Natural killer cell (primary cell): ENCODE results near the gene BRD3OS. TPM values are rescaled to one million over a fixed set of nuclear protein-coding genes. Genes with fewer than 3 reads are reported as not detected.

Experiments
- ATAC-seq, 3 donors: fragments of 150-1000 bp in 2 of 3; fragments of 200-7000 bp in 1 of 3; cut with Tn5 transposase; 1 replicate in 1 of 3; 2 replicates in 2 of 3; pipeline ENCODE4 v1.10.0; 2021; ENCODE audit warnings: mild to moderate bottlenecking in 2 of 3, moderate library complexity in 2 of 3
- DNase-seq, 2 donors: peaks; one replicate each; pipeline versions ENCODE4 v3.0.0 to v3.0.0-alpha.2; 2013 to 2021; ENCODE audit warnings: mixed read lengths in 1 of 2
- H3K27ac ChIP-seq: one replicate; pipeline ENCODE4 v1.5.1; 2013; ENCODE audit warnings: mild to moderate bottlenecking, low read length
- H3K27me3 ChIP-seq: one replicate; pipeline ENCODE4 v1.6.1; 2013; ENCODE audit warnings: low read length; ENCODE audit not compliant: control insufficient read depth, insufficient read depth
- H3K36me3 ChIP-seq: one replicate; pipeline ENCODE4 v1.6.1; 2013; ENCODE audit warnings: low read length; ENCODE audit not compliant: control insufficient read depth, insufficient read depth
- H3K4me1 ChIP-seq: one replicate; pipeline ENCODE4 v1.6.1; 2013; ENCODE audit warnings: low read length; ENCODE audit not compliant: control insufficient read depth, insufficient read depth
- H3K4me3 ChIP-seq: one replicate; pipeline ENCODE4 v1.5.1; 2013; ENCODE audit warnings: low read length
- H3K9me3 ChIP-seq: one replicate; pipeline ENCODE4 v1.6.1; 2013; ENCODE audit warnings: low read length; ENCODE audit not compliant: control insufficient read depth, insufficient read depth
- H3K27ac Mint-ChIP-seq, 2 donors: one replicate each; pipeline ENCODE4 v1.8.0; 2022; ENCODE audit warnings: mild to moderate bottlenecking in 2 of 2, mixed read lengths in 2 of 2, moderate library complexity in 1 of 2
- H3K27me3 Mint-ChIP-seq, 2 donors: one replicate each; pipeline ENCODE4 v1.8.0; 2022; ENCODE audit warnings: low read depth in 2 of 2, mixed read lengths in 2 of 2
- H3K36me3 Mint-ChIP-seq: one replicate; pipeline ENCODE4 v1.8.0; 2022; ENCODE audit warnings: mixed read lengths
- H3K4me1 Mint-ChIP-seq, 2 donors: one replicate each; pipeline ENCODE4 v1.8.0; 2022; ENCODE audit warnings: mixed read lengths in 2 of 2
- H3K4me3 Mint-ChIP-seq: one replicate; pipeline ENCODE4 v1.8.0; 2022; ENCODE audit warnings: mild to moderate bottlenecking, moderate library complexity, mixed read lengths
- H3K9me3 Mint-ChIP-seq, 2 donors: one replicate each; pipeline ENCODE4 v1.8.0; 2022; ENCODE audit warnings: mixed read lengths in 2 of 2
- WGBS: methylation state at CpG from one replicate; pipeline ENCODE4 v1.1.7; 2013; ENCODE audit warnings: missing lambda C conversion rate; ENCODE audit not compliant: insufficient coverage; 5-methylcytosine and 5-hydroxymethylcytosine counted together
- intact Hi-C: fragments of 100-400 bp; cut with micrococcal nuclease; formaldehyde crosslinking; loops from one replicate; pipeline ENCODE4 v1.14.2; 2022
- total RNA-seq, 4 donors: library from RNA; stranded (reverse); fragments of 120-200 nt in 1 of 4; gene quantifications; one replicate each; pipeline versions ENCODE4 v1.2.3 to v1.2.4, GENCODE V29; 2013 to 2022
- TF ChIP-seq, protein P1 (sequence below): fragments of 200-600 bp; IDR thresholded peaks from one replicate; pipeline ENCODE4 v1.8.0; 2022; ENCODE audit warnings: antibody characterized with exemption

BRD3OS gene
- total RNA-seq, 3 donors from 2014 or later (not counting 1 experiment from before 2014, with no cell fraction given), result 5.5 to 6.8 (median 6.5) TPM

DNA sequence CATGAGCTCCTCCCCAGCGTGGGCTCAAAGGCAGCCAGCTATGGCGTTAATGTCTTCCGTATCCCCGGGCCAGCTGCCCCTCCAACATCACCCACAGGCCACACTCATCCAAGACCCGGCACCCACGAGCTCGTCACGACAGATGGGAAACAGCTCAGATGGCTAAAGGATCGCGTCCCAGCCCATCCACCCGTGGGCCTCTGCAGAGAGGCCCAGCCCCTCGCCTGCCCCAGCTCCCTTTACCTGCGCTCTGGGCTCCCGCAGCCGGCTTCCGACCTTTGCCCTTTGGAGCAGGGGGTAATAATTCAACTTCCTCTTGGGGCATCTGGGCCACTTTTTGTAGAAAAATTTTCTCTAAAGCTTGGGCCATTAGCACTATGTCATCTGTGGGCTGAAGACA lies 26.0 kb downstream of the BRD3OS start:
- peaks cover 7% of the 10 kb centered on the region for H3K36me3 Mint-ChIP-seq
- no peak for ATAC-seq
- Histone ChIP-seq H3K4me1 (peaks cover 8% of the 10 kb centered on the region), H3K4me3 (no peak overlapping the region), H3K9me3 (no peaks in the 10 kb centered on the region), H3K36me3 (peaks cover 57% of the 10 kb centered on the region), H3K27me3 (no peaks in the 10 kb centered on the region), H3K27ac (no peak overlapping the region)
- intact Hi-C loops, result no loop called here
- no peak overlapping the region for H3K4me3 Mint-ChIP-seq
- TF ChIP-seq, protein P1, sequence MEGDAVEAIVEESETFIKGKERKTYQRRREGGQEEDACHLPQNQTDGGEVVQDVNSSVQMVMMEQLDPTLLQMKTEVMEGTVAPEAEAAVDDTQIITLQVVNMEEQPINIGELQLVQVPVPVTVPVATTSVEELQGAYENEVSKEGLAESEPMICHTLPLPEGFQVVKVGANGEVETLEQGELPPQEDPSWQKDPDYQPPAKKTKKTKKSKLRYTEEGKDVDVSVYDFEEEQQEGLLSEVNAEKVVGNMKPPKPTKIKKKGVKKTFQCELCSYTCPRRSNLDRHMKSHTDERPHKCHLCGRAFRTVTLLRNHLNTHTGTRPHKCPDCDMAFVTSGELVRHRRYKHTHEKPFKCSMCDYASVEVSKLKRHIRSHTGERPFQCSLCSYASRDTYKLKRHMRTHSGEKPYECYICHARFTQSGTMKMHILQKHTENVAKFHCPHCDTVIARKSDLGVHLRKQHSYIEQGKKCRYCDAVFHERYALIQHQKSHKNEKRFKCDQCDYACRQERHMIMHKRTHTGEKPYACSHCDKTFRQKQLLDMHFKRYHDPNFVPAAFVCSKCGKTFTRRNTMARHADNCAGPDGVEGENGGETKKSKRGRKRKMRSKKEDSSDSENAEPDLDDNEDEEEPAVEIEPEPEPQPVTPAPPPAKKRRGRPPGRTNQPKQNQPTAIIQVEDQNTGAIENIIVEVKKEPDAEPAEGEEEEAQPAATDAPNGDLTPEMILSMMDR, result no peak
- DNase-seq, result no peak
- 97% methylated on average over 16 of the region's 16 CpGs for WGBS
- no peaks in the 10 kb centered on the region for H3K27me3 Mint-ChIP-seq
- no peaks in the 10 kb centered on the region for H3K9me3 Mint-ChIP-seq
- peaks cover 0 to 20% of the 10 kb centered on the region in 2 donors for H3K4me1 Mint-ChIP-seq
- H3K27ac Mint-ChIP-seq, result peak overlapping the region in 1 of 2 donors; percentile 56

GRCh38 chr9:134052491-134052890 lies 27.2 kb downstream of the BRD3OS start:
- Histone ChIP-seq H3K4me3 (no peak overlapping the region), H3K9me3 (no peaks in the 10 kb centered on the region), H3K27me3 (no peaks in the 10 kb centered on the region), H3K27ac (no peak overlapping the region), H3K36me3 (peaks cover 49% of the 10 kb centered on the region), H3K4me1 (peaks cover 19% of the 10 kb centered on the region)
- WGBS, result 92% methylated on average over 3 of the region's 3 CpGs
- H3K4me3 Mint-ChIP-seq, result no peak overlapping the region
- H3K27me3 Mint-ChIP-seq, result no peaks in the 10 kb centered on the region
- intact Hi-C loops, result no loop called here
- H3K27ac Mint-ChIP-seq, result no peak overlapping the region
- peaks cover 7% of the 10 kb centered on the region for H3K36me3 Mint-ChIP-seq
- DNase-seq (no peak), ATAC-seq (no peak)
- TF ChIP-seq, protein P1, result no peak
- H3K9me3 Mint-ChIP-seq, result no peaks in the 10 kb centered on the region
- peaks cover 7 to 32% of the 10 kb centered on the region in 2 donors for H3K4me1 Mint-ChIP-seq

DNA sequence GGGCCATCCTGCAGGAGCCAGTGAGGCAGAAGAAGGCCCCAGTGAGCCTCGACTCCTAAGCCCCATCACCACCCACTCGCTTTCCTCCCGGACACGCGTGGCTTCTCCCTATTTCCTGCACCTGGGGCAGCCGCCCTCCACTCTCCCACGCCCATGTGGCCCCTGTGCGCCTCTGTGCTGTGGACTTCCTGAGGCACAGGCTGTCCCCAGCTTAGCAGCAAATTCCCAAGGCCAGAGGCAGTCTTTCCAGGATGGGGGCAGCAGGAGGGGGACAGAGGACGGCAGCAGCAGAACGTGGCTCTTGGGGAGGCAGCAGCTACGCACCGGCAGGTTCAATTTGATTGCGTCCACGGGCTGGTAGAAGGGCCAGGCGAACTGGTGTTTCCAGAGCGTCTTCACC lies 27.7 kb downstream of the BRD3OS start:
- no peak overlapping the region for H3K4me3 ChIP-seq
- TF ChIP-seq, protein P1, result no peak
- H3K9me3 ChIP-seq, result no peaks in the 10 kb centered on the region
- no peaks in the 10 kb centered on the region for H3K27me3 Mint-ChIP-seq
- H3K4me1 ChIP-seq, result peaks cover 19% of the 10 kb centered on the region
- H3K27ac ChIP-seq, result no peak overlapping the region
- WGBS, result 94% methylated on average over 16 of the region's 16 CpGs
- peaks cover 45% of the 10 kb centered on the region for H3K36me3 ChIP-seq
- no peaks in the 10 kb centered on the region for H3K27me3 ChIP-seq
- intact Hi-C loops, result no loop called here
- H3K4me1 Mint-ChIP-seq, result peaks cover 7 to 33% of the 10 kb centered on the region in 2 donors
- no peaks in the 10 kb centered on the region for H3K9me3 Mint-ChIP-seq
- no peak for ATAC-seq
- no peak for DNase-seq
- peaks cover 7% of the 10 kb centered on the region for H3K36me3 Mint-ChIP-seq
- H3K27ac Mint-ChIP-seq, result no peak overlapping the region
- H3K4me3 Mint-ChIP-seq, result no peak overlapping the region

- Mint-ChIP-seq H3K4me3 (no peak overlapping the region), H3K9me3 (no peaks in the 10 kb centered on the region), H3K27ac (no peak overlapping the region), H3K4me1 (peaks cover 7 to 34% of the 10 kb centered on the region in 2 donors), H3K36me3 (peaks cover 7% of the 10 kb centered on the region), H3K27me3 (no peaks in the 10 kb centered on the region)
- DNase-seq, result no peak
- H3K9me3 ChIP-seq, result no peaks in the 10 kb centered on the region
- TF ChIP-seq, protein P1, result no peak
- 93% methylated on average over 28 of the region's 28 CpGs for WGBS
- intact Hi-C loops, result no loop called here
- no peak for ATAC-seq
- no peak overlapping the region for H3K4me3 ChIP-seq
- peaks cover 41% of the 10 kb centered on the region for H3K36me3 ChIP-seq
- no peak overlapping the region for H3K27ac ChIP-seq
- H3K4me1 ChIP-seq, result peaks cover 19% of the 10 kb centered on the region
- H3K27me3 ChIP-seq, result no peaks in the 10 kb centered on the region
These were observed 28.2 kb downstream of the BRD3OS start for GRCh38 chr9:134053401-134053871.
